ENCODE results near the gene DAP3.
"Not testable (repeated sequence)": the region's sequence is repeated elsewhere in the genome, so short reads cannot be mapped to it uniquely, and the experiment has no call there.

- TF ChIP-seq, protein P1, sequence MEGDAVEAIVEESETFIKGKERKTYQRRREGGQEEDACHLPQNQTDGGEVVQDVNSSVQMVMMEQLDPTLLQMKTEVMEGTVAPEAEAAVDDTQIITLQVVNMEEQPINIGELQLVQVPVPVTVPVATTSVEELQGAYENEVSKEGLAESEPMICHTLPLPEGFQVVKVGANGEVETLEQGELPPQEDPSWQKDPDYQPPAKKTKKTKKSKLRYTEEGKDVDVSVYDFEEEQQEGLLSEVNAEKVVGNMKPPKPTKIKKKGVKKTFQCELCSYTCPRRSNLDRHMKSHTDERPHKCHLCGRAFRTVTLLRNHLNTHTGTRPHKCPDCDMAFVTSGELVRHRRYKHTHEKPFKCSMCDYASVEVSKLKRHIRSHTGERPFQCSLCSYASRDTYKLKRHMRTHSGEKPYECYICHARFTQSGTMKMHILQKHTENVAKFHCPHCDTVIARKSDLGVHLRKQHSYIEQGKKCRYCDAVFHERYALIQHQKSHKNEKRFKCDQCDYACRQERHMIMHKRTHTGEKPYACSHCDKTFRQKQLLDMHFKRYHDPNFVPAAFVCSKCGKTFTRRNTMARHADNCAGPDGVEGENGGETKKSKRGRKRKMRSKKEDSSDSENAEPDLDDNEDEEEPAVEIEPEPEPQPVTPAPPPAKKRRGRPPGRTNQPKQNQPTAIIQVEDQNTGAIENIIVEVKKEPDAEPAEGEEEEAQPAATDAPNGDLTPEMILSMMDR (conservative IDR thresholded peaks at IDR 0.05 in 1 of 2, IDR thresholded peaks at IDR 0.05 in 1 of 2; ENCODE audit: extremely low read depth in 1 of 2, insufficient read depth in 1 of 2, low read depth in 1 of 2, low read length in 2 of 2) = not testable (repeated sequence)
- not testable (repeated sequence) for TF ChIP-seq EZH2 (IDR thresholded peaks at IDR 0.05; ENCODE audit: borderline replicate concordance, low read length)
Measured at GRCh38 chr1:155718524-155719115, 29.7 kb downstream of the DAP3 start.

Measured in mammary epithelial cell (primary cell).